Neural cell (in vitro differentiated cells): Measurements from ENCODE around the gene MTX3. TPM values are rescaled to one million over a fixed set of nuclear protein-coding genes. Genes with fewer than 3 reads are reported as not detected.

Experiments
- H2AFZ ChIP-seq: fragments of 200-600, 300-800 bp; sonication (generic), shearing (Covaris generic); 2 replicates; pipeline ENCODE4 v1.6.0; 2014; ENCODE audit warnings: low read depth, mild to moderate bottlenecking, antibody characterized with exemption, low read length, moderate library complexity
- H3F3A ChIP-seq: fragments of 200-600 bp; shearing (Covaris generic); 2 replicates; pipeline ENCODE4 v1.6.1; 2016; ENCODE audit warnings: mild to moderate bottlenecking, moderate library complexity, mixed read lengths, antibody characterized with exemption, low read length; ENCODE audit not compliant: insufficient read depth, poor library complexity, severe bottlenecking
- H3K27ac ChIP-seq: fragments of 200-600, 300-800 bp; sonication (generic), shearing (Covaris generic); 2 replicates; pipeline ENCODE4 v1.5.1; 2014; ENCODE audit warnings: mild to moderate bottlenecking, low read length, moderate library complexity
- H3K27me3 ChIP-seq: fragments of 300-800, 200-600 bp; sonication (generic), shearing (Covaris generic); 2 replicates; pipeline ENCODE4 v1.6.0; 2014; ENCODE audit warnings: mild to moderate bottlenecking, low read depth, low read length, moderate library complexity; ENCODE audit not compliant: insufficient read depth
- H3K36me3 ChIP-seq: fragments of 300-800, 200-600 bp; sonication (generic), shearing (Covaris generic); 2 replicates; pipeline ENCODE4 v1.5.1; 2014; ENCODE audit warnings: mild to moderate bottlenecking, antibody characterized with exemption, low read length, moderate library complexity; ENCODE audit not compliant: insufficient read depth
- H3K4me2 ChIP-seq: fragments of 300-800, 200-600 bp; sonication (generic), shearing (Covaris generic); 2 replicates; pipeline ENCODE4 v1.6.0; 2014; ENCODE audit warnings: mild to moderate bottlenecking, low read length
- H3K4me3 ChIP-seq: fragments of 300-800, 200-600 bp; sonication (generic), shearing (Covaris generic); 2 replicates; pipeline ENCODE4 v1.5.1; 2014; ENCODE audit warnings: mild to moderate bottlenecking, low read length, moderate library complexity
- H3K79me2 ChIP-seq: fragments of 200-600 bp; shearing (Covaris generic); replicated peaks from 2 replicates; pipeline ENCODE4 v1.6.0; 2014; ENCODE audit warnings: mild to moderate bottlenecking, low read length, moderate library complexity; ENCODE audit not compliant: insufficient read depth
- H3K9ac ChIP-seq: fragments of 300-800, 200-600 bp; sonication (generic), shearing (Covaris generic); 2 replicates; pipeline ENCODE4 v1.6.1; 2016; ENCODE audit warnings: mild to moderate bottlenecking, low read length, mixed read lengths
- H3K9me2 ChIP-seq: fragments of 200-600 bp; shearing (Covaris generic); 2 replicates; pipeline ENCODE4 v1.6.1; 2016; ENCODE audit warnings: mild to moderate bottlenecking, low read length, mixed read lengths; ENCODE audit not compliant: insufficient read depth
- H3K9me3 ChIP-seq: fragments of 200-600, 300-800 bp; sonication (generic), shearing (Covaris generic); 2 replicates; pipeline ENCODE4 v1.6.1; 2016; ENCODE audit warnings: mild to moderate bottlenecking, mixed run types, low read length, moderate library complexity, mixed read lengths
- H4K20me1 ChIP-seq: fragments of 200-600 bp; shearing (Covaris generic); 2 replicates; pipeline ENCODE4 v1.6.1; 2016; ENCODE audit warnings: mild to moderate bottlenecking, mixed run types; ENCODE audit not compliant: insufficient read depth
- CTCF ChIP-seq: fragments of 450-650 bp; IDR thresholded peaks from 2 replicates; pipeline ENCODE4 v1.5.1; 2014; ENCODE audit warnings: antibody characterized with exemption, mild to moderate bottlenecking, moderate library complexity; ENCODE audit not compliant: poor library complexity, severe bottlenecking
- EP300 ChIP-seq: fragments of 450-650 bp; conservative IDR thresholded peaks from 2 replicates; pipeline ENCODE4 v1.6.1; 2014; ENCODE audit warnings: antibody characterized with exemption, mild to moderate bottlenecking, moderate library complexity; ENCODE audit not compliant: poor library complexity, severe bottlenecking
- EZH2 ChIP-seq: fragments of 200-600, 300-800 bp; shearing (Covaris generic), sonication (generic); IDR thresholded peaks from 2 replicates; pipeline ENCODE4 v1.6.1; 2014; ENCODE audit warnings: antibody characterized with exemption, low read length, borderline replicate concordance, mild to moderate bottlenecking; ENCODE audit not compliant: insufficient read depth, poor library complexity, severe bottlenecking
- MXI1 ChIP-seq: fragments of 450-650 bp; conservative IDR thresholded peaks from 2 replicates; pipeline ENCODE4 v1.6.1; 2014; ENCODE audit warnings: antibody characterized with exemption, mild to moderate bottlenecking; ENCODE audit not compliant: poor library complexity, severe bottlenecking
- POLR2AphosphoS5 ChIP-seq: IDR thresholded peaks from 2 replicates; pipeline ENCODE4 v1.6.1; 2012
- RAD21 ChIP-seq: fragments of 450-650 bp; conservative IDR thresholded peaks from 2 replicates; pipeline ENCODE4 v1.6.1; 2014; ENCODE audit warnings: antibody characterized with exemption, mild to moderate bottlenecking, moderate library complexity
- REST ChIP-seq: IDR thresholded peaks from 2 replicates; pipeline ENCODE4 v1.6.1; 2012; ENCODE audit warnings: borderline replicate concordance
- SMC3 ChIP-seq: fragments of 450-650 bp; conservative IDR thresholded peaks from 2 replicates; pipeline ENCODE4 v1.6.1; 2014; ENCODE audit warnings: antibody characterized with exemption, mild to moderate bottlenecking, moderate library complexity; ENCODE audit not compliant: poor library complexity
- TAF1 ChIP-seq: IDR thresholded peaks from 2 replicates; pipeline ENCODE4 v1.6.1; 2012; ENCODE audit warnings: low read depth
- polyA plus RNA-seq: library from polyadenylated mRNA; depleted of rRNA; stranded (reverse); fragments of >200 nt; gene quantifications from 2 replicates; pipeline ENCODE4 v1.2.3, GENCODE V29; 2014

The MTX3 gene
- polyA plus RNA-seq, 1 donor from 2014 or later, result 20.8 TPM

- no peaks in the 10 kb centered on the region for H3K79me2 ChIP-seq
- H2AFZ ChIP-seq, result no peak overlapping the region
- no peak overlapping the region for H3K4me2 ChIP-seq
- no peak overlapping the region for H3K4me3 ChIP-seq
- TF ChIP-seq EZH2 (no peak), TAF1 (no peak), MXI1 (no peak), SMC3 (no peak), POLR2AphosphoS5 (no peak), RAD21 (no peak), EP300 (no peak), REST (no peak)
- no peaks in the 10 kb centered on the region for H3K27me3 ChIP-seq
- H3K9ac ChIP-seq, result no peak overlapping the region
- H3F3A ChIP-seq, result no peaks in the 10 kb centered on the region
- no peak overlapping the region for H3K27ac ChIP-seq
- H3K36me3 ChIP-seq, result no peaks in the 10 kb centered on the region
- no peaks in the 10 kb centered on the region for H3K9me2 ChIP-seq
- no peaks in the 10 kb centered on the region for H4K20me1 ChIP-seq
- H3K9me3 ChIP-seq, result no peaks in the 10 kb centered on the region
Observed at GRCh38 chr5:79936002-79936645, 54.9 kb downstream of the MTX3 start.

DNA sequence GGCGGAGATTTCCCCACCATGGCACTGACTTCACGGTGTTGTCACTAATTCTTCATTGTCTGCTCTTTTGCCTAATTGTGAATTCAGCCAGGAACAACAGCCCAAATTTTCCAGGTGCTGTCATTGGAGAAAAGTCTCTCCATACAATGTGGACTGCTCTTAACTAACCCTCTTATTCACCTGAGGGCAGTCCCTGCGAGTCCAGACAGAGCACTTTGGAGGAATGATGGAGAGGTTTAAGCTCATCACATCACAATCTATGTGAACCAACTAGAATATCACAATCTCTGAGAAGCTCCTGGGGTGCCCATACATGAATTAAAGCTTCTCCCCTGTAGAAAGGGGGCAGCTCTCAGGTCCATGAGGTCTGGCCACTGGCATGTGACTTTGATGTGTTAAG lies 56.4 kb downstream of the MTX3 start:
- H2AFZ ChIP-seq, result no peak overlapping the region
- no peaks in the 10 kb centered on the region for H3K9me2 ChIP-seq

More for the DNA sequence above, 56.4 kb downstream of the MTX3 start:
- Histone ChIP-seq H3K27me3 (no peaks in the 10 kb centered on the region), H3K79me2 (no peaks in the 10 kb centered on the region), H3K36me3 (no peaks in the 10 kb centered on the region), H3K4me2 (no peak overlapping the region), H3F3A (no peaks in the 10 kb centered on the region), H3K9me3 (no peaks in the 10 kb centered on the region), H3K9ac (no peak overlapping the region), H3K4me3 (no peak overlapping the region), H3K27ac (no peak overlapping the region), H4K20me1 (no peaks in the 10 kb centered on the region)
- TF ChIP-seq POLR2AphosphoS5 (no peak), EP300 (no peak), EZH2 (no peak), CTCF (no peak), TAF1 (no peak), RAD21 (no peak), MXI1 (no peak), REST (no peak), SMC3 (no peak)
